GM19372 (cell line): Measurements from ENCODE around the gene SDK2.

Experiments used
- ATAC-seq: cut with Tn5 transposase; IDR thresholded peaks from one replicate; pipeline ENCODE4 v1.9.1; 2021; ENCODE audit warnings: mild to moderate bottlenecking, low read depth, moderate library complexity; ENCODE audit not compliant: unreplicated experiment

SDK2 gene

GRCh38 chr17:73635101-73635817, 9.0 kb downstream of the SDK2 start:
- ATAC-seq: no peak

GRCh38 chr17:73634629-73635028, 9.6 kb downstream of the SDK2 start:
- no peak for ATAC-seq

GRCh38 chr17:73633736-73634135, 10.5 kb downstream of the SDK2 start:
- ATAC-seq: no peak

- no peak for ATAC-seq
Observed at GRCh38 chr17:73632513-73632912, 11.7 kb downstream of the SDK2 start.

- ATAC-seq: no peak
Observed at GRCh38 chr17:73630965-73631595, 13.2 kb downstream of the SDK2 start.

GRCh38 chr17:73630531-73630930, 13.7 kb downstream of the SDK2 start:
- no peak for ATAC-seq

GRCh38 chr17:73628642-73629552, 15.3 kb downstream of the SDK2 start:
- no peak for ATAC-seq

- ATAC-seq: no peak
Observed at GRCh38 chr17:73625991-73626673, 18.1 kb downstream of the SDK2 start.

- ATAC-seq: no peak
Observed at GRCh38 chr17:73625006-73625405, 19.2 kb downstream of the SDK2 start.

- no peak for ATAC-seq
Observed at GRCh38 chr17:73624496-73624988, 19.7 kb downstream of the SDK2 start.

- no peak for ATAC-seq
Observed at GRCh38 chr17:73623818-73624217, 20.4 kb downstream of the SDK2 start.

GRCh38 chr17:73623247-73623646, 21.0 kb downstream of the SDK2 start:
- ATAC-seq: no peak

GRCh38 chr17:73622381-73622780, 21.9 kb downstream of the SDK2 start:
- no peak for ATAC-seq

GRCh38 chr17:73621685-73622084, 22.6 kb downstream of the SDK2 start:
- no peak for ATAC-seq

GRCh38 chr17:73620414-73620813, 23.8 kb downstream of the SDK2 start:
- no peak for ATAC-seq

- ATAC-seq: no peak
Observed at GRCh38 chr17:73617501-73617900, 26.7 kb downstream of the SDK2 start.

GRCh38 chr17:73616873-73617404, 27.3 kb downstream of the SDK2 start:
- ATAC-seq: no peak

GRCh38 chr17:73616120-73616872, 27.9 kb downstream of the SDK2 start:
- ATAC-seq: no peak

GRCh38 chr17:73614256-73614655, 30.0 kb downstream of the SDK2 start:
- ATAC-seq: no peak
